SU-DHL-6 (cell line): Measurements from ENCODE around the gene PKNOX2.

Experiments
- H2AFZ ChIP-seq: fragments of 200-600 bp; sonication (generic); 2 replicates; pipeline ENCODE4 v1.6.1; 2014; ENCODE audit warnings: low read depth, mild to moderate bottlenecking, moderate library complexity, mixed read lengths, antibody characterized with exemption, low read length; ENCODE audit not compliant: severe bottlenecking
- H3F3A ChIP-seq: fragments of 200-600 bp; shearing (Covaris generic); 2 replicates; pipeline ENCODE4 v1.6.0; 2016; ENCODE audit warnings: antibody characterized with exemption, mild to moderate bottlenecking; ENCODE audit not compliant: insufficient read depth
- H3K27ac ChIP-seq: fragments of 200-600 bp; sonication (generic); 2 replicates; pipeline ENCODE4 v1.5.1; 2016; ENCODE audit warnings: low read depth, mild to moderate bottlenecking, low read length, moderate library complexity, mixed read lengths
- H3K27me3 ChIP-seq: fragments of 200-600 bp; sonication (generic), shearing (Covaris generic); 2 replicates; pipeline ENCODE4 v1.6.0; 2014; ENCODE audit warnings: mild to moderate bottlenecking, low read length
- H3K36me3 ChIP-seq: fragments of 200-600 bp; sonication (generic); 2 replicates; pipeline ENCODE4 v1.6.1; 2014; ENCODE audit warnings: mild to moderate bottlenecking, low read length, mixed read lengths
- H3K4me2 ChIP-seq: fragments of 300-600, 200-600 bp; shearing (Covaris generic), sonication (generic); 2 replicates; pipeline ENCODE4 v1.6.0; 2014; ENCODE audit warnings: low read length, low read depth, mild to moderate bottlenecking; ENCODE audit not compliant: poor library complexity, severe bottlenecking
- H3K4me3 ChIP-seq: fragments of 200-600 bp; sonication (generic); 2 replicates; pipeline ENCODE4 v1.5.1; 2014; ENCODE audit warnings: antibody characterized with exemption, low read length, mild to moderate bottlenecking, mixed read lengths; ENCODE audit not compliant: insufficient read depth, poor library complexity, severe bottlenecking
- H3K79me2 ChIP-seq: fragments of 200-600 bp; sonication (generic); 2 replicates; pipeline ENCODE4 v1.6.1; 2014; ENCODE audit warnings: mild to moderate bottlenecking, low read length, moderate library complexity; ENCODE audit not compliant: insufficient read depth
- H3K9ac ChIP-seq: fragments of 200-600 bp; sonication (generic); 2 replicates; pipeline ENCODE4 v1.7.0; 2014; ENCODE audit warnings: mild to moderate bottlenecking, low read length
- H3K9me2 ChIP-seq: fragments of 200-600 bp; sonication (generic); replicated peaks from 2 replicates; pipeline ENCODE4 v1.6.1; 2014; ENCODE audit warnings: low read length; ENCODE audit not compliant: insufficient read depth
- H3K9me3 ChIP-seq: fragments of 200-600 bp; sonication (generic); 2 replicates; pipeline ENCODE4 v1.6.1; 2014; ENCODE audit warnings: low read length, mixed read lengths; ENCODE audit not compliant: insufficient read depth
- H4K20me1 ChIP-seq: fragments of 200-600 bp; sonication (generic); 2 replicates; pipeline ENCODE4 v1.6.1; 2014; ENCODE audit warnings: low read depth, mild to moderate bottlenecking, antibody characterized with exemption, low read length, moderate library complexity, mixed read lengths
- EZH2phosphoT487 ChIP-seq: fragments of 200-600 bp; sonication (generic), shearing (Covaris generic); conservative IDR thresholded peaks from 2 replicates; pipeline ENCODE4 v1.6.1; 2018; ENCODE audit warnings: mild to moderate bottlenecking, antibody characterized with exemption, low read length, moderate library complexity, mixed read lengths
- TF ChIP-seq, protein P1 (sequence below): fragments of 200-600 bp; sonication (generic); IDR thresholded peaks from one replicate; pipeline ENCODE4 v1.5.1; 2017; ENCODE audit warnings: antibody characterized with exemption, mild to moderate bottlenecking, low read length, moderate library complexity; ENCODE audit not compliant: insufficient read depth, poor library complexity, severe bottlenecking

PKNOX2 gene

DNA sequence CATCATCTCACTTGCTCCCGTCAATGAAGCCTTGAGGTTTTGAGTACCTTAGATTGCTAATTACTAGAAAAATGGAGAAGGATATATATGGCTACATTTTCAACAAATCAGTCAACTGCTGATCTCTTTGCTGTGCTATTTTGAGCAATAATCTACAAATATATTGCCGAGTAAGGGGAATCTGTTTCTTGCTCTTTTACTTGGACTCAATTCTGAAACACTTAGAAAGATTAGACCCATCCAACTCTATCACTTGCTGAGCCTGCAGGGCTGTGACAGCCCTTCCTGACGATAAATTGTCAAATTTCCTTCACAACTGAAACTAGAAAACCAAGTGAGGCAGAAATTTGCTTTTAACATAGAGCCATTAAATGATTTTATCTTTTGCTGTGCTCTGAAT, 314.6 kb downstream of the PKNOX2 start:
- no peak overlapping the region for H3K27ac ChIP-seq
- no peaks in the 10 kb centered on the region for H4K20me1 ChIP-seq
- H3K79me2 ChIP-seq: no peaks in the 10 kb centered on the region
- no peak overlapping the region for H2AFZ ChIP-seq
- no peaks in the 10 kb centered on the region for H3K9me3 ChIP-seq
- no peaks in the 10 kb centered on the region for H3K9me2 ChIP-seq
- H3K4me3 ChIP-seq: no peak overlapping the region
- TF ChIP-seq EZH2phosphoT487: no peak
- TF ChIP-seq, protein P1, sequence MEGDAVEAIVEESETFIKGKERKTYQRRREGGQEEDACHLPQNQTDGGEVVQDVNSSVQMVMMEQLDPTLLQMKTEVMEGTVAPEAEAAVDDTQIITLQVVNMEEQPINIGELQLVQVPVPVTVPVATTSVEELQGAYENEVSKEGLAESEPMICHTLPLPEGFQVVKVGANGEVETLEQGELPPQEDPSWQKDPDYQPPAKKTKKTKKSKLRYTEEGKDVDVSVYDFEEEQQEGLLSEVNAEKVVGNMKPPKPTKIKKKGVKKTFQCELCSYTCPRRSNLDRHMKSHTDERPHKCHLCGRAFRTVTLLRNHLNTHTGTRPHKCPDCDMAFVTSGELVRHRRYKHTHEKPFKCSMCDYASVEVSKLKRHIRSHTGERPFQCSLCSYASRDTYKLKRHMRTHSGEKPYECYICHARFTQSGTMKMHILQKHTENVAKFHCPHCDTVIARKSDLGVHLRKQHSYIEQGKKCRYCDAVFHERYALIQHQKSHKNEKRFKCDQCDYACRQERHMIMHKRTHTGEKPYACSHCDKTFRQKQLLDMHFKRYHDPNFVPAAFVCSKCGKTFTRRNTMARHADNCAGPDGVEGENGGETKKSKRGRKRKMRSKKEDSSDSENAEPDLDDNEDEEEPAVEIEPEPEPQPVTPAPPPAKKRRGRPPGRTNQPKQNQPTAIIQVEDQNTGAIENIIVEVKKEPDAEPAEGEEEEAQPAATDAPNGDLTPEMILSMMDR: no peak
- H3K4me2 ChIP-seq: no peak overlapping the region
- H3K27me3 ChIP-seq: no peaks in the 10 kb centered on the region
- H3F3A ChIP-seq: no peaks in the 10 kb centered on the region
- H3K36me3 ChIP-seq: no peaks in the 10 kb centered on the region
- no peak overlapping the region for H3K9ac ChIP-seq

DNA sequence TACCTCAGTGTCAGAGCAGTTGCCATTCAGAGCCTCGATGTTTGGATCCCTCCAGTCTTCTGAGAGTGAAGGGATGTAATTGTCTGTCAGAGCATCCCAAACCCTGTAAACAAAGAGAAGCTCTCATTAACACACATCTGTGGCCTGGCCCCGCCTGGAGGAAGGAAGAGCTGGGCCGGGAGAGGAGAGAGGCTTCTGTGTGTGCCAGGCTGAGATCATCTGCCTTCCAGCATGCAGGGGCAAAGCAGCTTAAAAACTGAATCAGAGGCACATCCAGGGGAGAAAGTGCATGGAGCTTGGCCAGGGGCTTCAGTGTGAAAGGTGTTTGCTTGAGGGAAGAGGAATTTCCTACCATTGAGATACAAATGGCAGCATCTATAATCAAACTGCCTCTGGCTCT, 317.0 kb downstream of the PKNOX2 start:
- H3K9ac ChIP-seq: no peak overlapping the region
- no peaks in the 10 kb centered on the region for H3K79me2 ChIP-seq
- no peaks in the 10 kb centered on the region for H3K27me3 ChIP-seq

More for the DNA sequence above, 317.0 kb downstream of the PKNOX2 start:
- H4K20me1 ChIP-seq: no peaks in the 10 kb centered on the region
- no peak overlapping the region for H3K4me3 ChIP-seq
- H3F3A ChIP-seq: no peaks in the 10 kb centered on the region
- no peaks in the 10 kb centered on the region for H3K36me3 ChIP-seq
- TF ChIP-seq, protein P1: no peak
- no peak for TF ChIP-seq EZH2phosphoT487
- H3K9me3 ChIP-seq: no peaks in the 10 kb centered on the region
- no peak overlapping the region for H2AFZ ChIP-seq
- H3K4me2 ChIP-seq: no peak overlapping the region
- no peak overlapping the region for H3K27ac ChIP-seq
- H3K9me2 ChIP-seq: no peaks in the 10 kb centered on the region
